Fibroblast of pulmonary artery (primary cell): ENCODE measurements around the gene MAP3K1.

ENCODE experiments used
- DNase-seq: peaks from one replicate; pipeline ENCODE4 v3.0.0-alpha.2; 2010; ENCODE audit warnings: low read depth
- H3K4me3 ChIP-seq: replicated peaks from 2 replicates; pipeline ENCODE4 v1.5.1; 2011; ENCODE audit warnings: low read depth, mild to moderate bottlenecking, control low read depth, low read length, moderate library complexity
- TF ChIP-seq, protein P1 (sequence below): IDR thresholded peaks from 2 replicates; pipeline ENCODE4 v1.5.1; 2011; ENCODE audit warnings: mild to moderate bottlenecking, control low read depth, low read length, inconsistent platforms; ENCODE audit errors: missing control alignments

Gene MAP3K1

GRCh38 chr5:56853698-56854097 lies 38.3 kb downstream of the MAP3K1 start:
- TF ChIP-seq, protein P1, sequence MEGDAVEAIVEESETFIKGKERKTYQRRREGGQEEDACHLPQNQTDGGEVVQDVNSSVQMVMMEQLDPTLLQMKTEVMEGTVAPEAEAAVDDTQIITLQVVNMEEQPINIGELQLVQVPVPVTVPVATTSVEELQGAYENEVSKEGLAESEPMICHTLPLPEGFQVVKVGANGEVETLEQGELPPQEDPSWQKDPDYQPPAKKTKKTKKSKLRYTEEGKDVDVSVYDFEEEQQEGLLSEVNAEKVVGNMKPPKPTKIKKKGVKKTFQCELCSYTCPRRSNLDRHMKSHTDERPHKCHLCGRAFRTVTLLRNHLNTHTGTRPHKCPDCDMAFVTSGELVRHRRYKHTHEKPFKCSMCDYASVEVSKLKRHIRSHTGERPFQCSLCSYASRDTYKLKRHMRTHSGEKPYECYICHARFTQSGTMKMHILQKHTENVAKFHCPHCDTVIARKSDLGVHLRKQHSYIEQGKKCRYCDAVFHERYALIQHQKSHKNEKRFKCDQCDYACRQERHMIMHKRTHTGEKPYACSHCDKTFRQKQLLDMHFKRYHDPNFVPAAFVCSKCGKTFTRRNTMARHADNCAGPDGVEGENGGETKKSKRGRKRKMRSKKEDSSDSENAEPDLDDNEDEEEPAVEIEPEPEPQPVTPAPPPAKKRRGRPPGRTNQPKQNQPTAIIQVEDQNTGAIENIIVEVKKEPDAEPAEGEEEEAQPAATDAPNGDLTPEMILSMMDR: no peak
- no peak overlapping the region for H3K4me3 ChIP-seq

GRCh38 chr5:56854920-56855319 lies 39.6 kb downstream of the MAP3K1 start:
- TF ChIP-seq, protein P1: no peak
- no peak for DNase-seq
- no peak overlapping the region for H3K4me3 ChIP-seq

More at GRCh38 chr5:56853698-56854097, 38.3 kb downstream of the MAP3K1 start:
- DNase-seq: no peak

GRCh38 chr5:56856541-56857178 lies 41.3 kb downstream of the MAP3K1 start:
- H3K4me3 ChIP-seq: no peak overlapping the region
- TF ChIP-seq, protein P1: no peak
- DNase-seq: no peak

GRCh38 chr5:56858777-56859442 lies 43.6 kb downstream of the MAP3K1 start:
- no peak for DNase-seq
- TF ChIP-seq, protein P1: no peak

GRCh38 chr5:56861893-56862485 lies 46.6 kb downstream of the MAP3K1 start:
- H3K4me3 ChIP-seq: no peak overlapping the region
- DNase-seq: no peak
- TF ChIP-seq, protein P1: no peak

More at GRCh38 chr5:56858777-56859442, 43.6 kb downstream of the MAP3K1 start:
- no peak overlapping the region for H3K4me3 ChIP-seq

- no peak for DNase-seq
- TF ChIP-seq, protein P1: no peak
Observed at GRCh38 chr5:56862909-56863308, 47.6 kb downstream of the MAP3K1 start.

GRCh38 chr5:56871777-56872176 lies 56.4 kb downstream of the MAP3K1 start:
- DNase-seq: no peak
- TF ChIP-seq, protein P1: no peak
- H3K4me3 ChIP-seq: no peak overlapping the region

More at GRCh38 chr5:56862909-56863308, 47.6 kb downstream of the MAP3K1 start:
- no peak overlapping the region for H3K4me3 ChIP-seq
